ENCODE data around the gene ESRRG. TPM values are rescaled to one million over a fixed set of nuclear protein-coding genes. Genes with fewer than 3 reads are reported as not detected.

Gene ESRRG
- total RNA-seq, 1 donor from 2014 or later: not detected

DNA sequence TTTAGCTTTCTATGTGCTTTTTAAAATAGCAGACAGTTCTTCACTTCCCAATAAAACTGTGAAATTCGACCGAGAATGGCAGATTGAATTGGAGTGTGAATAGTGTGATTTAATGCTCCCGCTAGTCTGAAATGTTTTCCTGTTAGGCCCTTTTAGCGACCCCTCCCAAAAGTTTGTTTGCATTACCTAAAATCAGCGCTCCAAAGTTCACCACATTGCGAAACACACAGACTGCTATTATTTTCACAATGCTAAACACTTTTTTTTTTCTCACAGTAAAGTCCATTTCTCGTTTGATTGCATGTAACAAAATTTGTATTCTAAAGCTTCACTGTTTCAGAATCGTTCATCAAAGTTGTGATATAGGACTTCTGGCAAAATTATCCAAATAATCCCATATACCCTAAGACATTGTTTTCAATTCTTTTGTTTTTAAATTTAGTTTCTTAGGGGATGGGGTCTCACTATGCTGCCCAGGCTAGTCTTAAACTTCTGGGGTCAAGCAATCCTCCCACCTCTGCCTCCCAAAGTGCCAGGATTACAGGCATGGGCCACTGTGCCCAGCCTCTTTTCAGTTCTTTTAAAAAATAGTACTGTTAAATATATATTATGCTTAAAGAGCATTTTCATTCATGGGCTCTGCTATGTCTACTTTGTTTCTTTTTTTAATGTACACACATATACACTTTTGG is 223.5 kb downstream of the ESRRG start:
- DNase-seq (ENCODE audit: low spot score in 2 of 2): no peak
- Histone ChIP-seq H3K36me3 (no peaks in the 10 kb centered on the region), H3K4me1 (no peaks in the 10 kb centered on the region), H3K4me3 (no peak overlapping the region), H3K27ac (no peak overlapping the region), H3K9me3 (no peaks in the 10 kb centered on the region), H3K27me3 (no peaks in the 10 kb centered on the region)
- intact Hi-C loops (cut with DNase I): no loop called here
- TF ChIP-seq, protein P1, sequence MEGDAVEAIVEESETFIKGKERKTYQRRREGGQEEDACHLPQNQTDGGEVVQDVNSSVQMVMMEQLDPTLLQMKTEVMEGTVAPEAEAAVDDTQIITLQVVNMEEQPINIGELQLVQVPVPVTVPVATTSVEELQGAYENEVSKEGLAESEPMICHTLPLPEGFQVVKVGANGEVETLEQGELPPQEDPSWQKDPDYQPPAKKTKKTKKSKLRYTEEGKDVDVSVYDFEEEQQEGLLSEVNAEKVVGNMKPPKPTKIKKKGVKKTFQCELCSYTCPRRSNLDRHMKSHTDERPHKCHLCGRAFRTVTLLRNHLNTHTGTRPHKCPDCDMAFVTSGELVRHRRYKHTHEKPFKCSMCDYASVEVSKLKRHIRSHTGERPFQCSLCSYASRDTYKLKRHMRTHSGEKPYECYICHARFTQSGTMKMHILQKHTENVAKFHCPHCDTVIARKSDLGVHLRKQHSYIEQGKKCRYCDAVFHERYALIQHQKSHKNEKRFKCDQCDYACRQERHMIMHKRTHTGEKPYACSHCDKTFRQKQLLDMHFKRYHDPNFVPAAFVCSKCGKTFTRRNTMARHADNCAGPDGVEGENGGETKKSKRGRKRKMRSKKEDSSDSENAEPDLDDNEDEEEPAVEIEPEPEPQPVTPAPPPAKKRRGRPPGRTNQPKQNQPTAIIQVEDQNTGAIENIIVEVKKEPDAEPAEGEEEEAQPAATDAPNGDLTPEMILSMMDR (IDR thresholded peaks at IDR 0.05): no peak

DNA sequence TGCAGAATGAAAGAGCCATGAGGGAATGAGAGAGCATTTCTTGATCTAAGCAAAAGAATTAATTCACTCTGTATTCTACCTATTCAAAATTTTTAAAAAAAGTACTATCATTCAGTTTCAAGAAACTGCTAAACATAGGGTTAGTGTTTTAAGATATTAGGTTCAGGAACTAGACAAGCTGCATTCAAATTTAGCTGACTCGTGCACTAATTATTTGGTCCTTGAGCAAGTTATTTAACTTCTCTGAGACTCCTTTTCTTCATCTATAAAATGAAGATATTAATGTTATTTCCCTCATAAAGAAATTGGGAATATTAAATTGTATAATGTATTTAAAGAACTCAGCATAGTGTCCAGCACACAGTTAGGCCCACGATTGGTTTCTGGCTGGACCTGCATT is 225.0 kb downstream of the ESRRG start:
- intact Hi-C loops (cut with DNase I): no loop called here

DNA sequence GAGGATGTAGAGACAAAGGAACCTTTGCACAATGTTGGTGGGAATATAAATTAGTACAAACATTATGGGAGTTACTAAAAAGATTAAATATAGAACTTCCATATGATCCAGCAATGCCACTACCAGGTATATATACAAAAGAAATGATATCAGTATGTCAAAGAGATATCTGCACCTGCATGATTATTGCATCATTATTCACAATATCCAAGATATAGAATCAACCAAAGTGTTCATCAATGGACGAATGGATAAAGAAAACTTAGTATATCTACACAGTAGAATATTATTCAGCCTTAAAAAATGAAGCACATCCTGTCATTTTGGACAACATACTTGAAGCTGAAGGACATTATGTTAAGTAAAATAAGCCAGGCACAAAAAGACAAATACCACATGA is 238.2 kb downstream of the ESRRG start:
- intact Hi-C loops (cut with DNase I): no loop called here
- H3K27me3 ChIP-seq: no peaks in the 10 kb centered on the region
- TF ChIP-seq, protein P1 (IDR thresholded peaks at IDR 0.05): no peak
- H3K36me3 ChIP-seq: no peaks in the 10 kb centered on the region
- H3K4me3 ChIP-seq: no peak overlapping the region
- no peaks in the 10 kb centered on the region for H3K9me3 ChIP-seq
- no peak overlapping the region for H3K27ac ChIP-seq
- H3K4me1 ChIP-seq: no peaks in the 10 kb centered on the region
- no peak for DNase-seq (ENCODE audit: low spot score in 2 of 2)

More for the DNA sequence above, 225.0 kb downstream of the ESRRG start:
- Histone ChIP-seq H3K9me3 (no peaks in the 10 kb centered on the region), H3K4me3 (no peak overlapping the region), H3K4me1 (no peaks in the 10 kb centered on the region), H3K27ac (no peak overlapping the region), H3K36me3 (no peaks in the 10 kb centered on the region), H3K27me3 (no peaks in the 10 kb centered on the region)
- no peak for DNase-seq (ENCODE audit: low spot score in 2 of 2)
- TF ChIP-seq, protein P1 (IDR thresholded peaks at IDR 0.05): no peak

DNA sequence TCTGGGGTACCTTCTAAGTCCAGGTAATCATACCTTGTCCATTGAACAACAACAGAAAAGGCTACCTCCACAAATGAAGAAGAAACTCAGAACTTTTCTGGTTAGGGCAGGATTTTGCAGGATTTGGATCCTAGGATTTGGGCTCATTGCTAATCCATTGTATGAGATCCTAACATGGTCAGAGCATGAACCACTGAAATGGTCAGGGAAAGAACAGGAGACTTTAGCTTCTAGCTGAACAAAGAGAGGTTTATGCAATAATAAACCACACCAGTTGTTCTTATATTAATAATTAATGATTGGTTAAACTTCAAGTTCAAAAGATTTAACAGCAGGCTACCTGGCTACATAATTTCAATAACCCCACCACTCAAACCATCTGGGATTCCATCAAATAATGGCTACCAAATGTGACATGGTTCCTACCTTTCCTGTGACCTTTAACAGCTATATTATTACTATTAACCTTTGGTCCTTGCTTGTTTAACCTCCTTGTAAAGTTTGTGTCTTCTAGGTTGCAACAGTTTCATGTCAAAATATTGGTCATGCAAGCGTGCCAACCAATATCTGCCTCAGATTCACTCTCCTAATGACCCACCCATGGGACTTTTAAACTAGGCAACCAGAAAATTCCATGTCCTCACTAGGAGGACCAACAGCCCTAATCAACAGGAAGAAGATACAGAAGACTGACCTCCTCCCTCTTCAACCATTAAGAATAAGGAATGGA is 239.4 kb downstream of the ESRRG start:
- intact Hi-C loops (cut with DNase I): no loop called here
- no peak for DNase-seq (ENCODE audit: low spot score in 2 of 2)

DNA sequence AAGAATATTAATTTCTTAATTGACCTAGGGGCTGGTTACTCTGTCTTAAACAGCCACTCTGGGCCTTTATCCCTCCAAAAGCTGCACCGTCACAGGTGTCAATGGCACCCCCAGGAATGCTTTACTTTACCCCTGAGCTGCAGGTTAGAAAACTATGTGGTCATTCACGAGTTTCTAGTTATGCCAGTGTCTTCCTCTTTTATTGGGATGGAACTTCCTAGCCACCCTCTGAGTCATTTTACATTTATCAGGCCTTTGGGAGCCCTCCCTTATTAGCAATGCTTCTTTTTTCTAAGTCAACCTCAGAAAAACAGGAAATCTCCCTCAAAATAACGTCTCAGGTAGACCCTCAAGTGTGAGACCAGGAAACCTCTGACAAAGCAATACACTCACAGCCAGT is 240.6 kb downstream of the ESRRG start:
- intact Hi-C loops (cut with DNase I): no loop called here
- DNase-seq (ENCODE audit: low spot score in 2 of 2): no peak

More for the DNA sequence above, 239.4 kb downstream of the ESRRG start:
- no peaks in the 10 kb centered on the region for H3K27me3 ChIP-seq
- peaks cover 0 to 4% of the 10 kb centered on the region in 2 donors for H3K9me3 ChIP-seq
- H3K36me3 ChIP-seq: no peaks in the 10 kb centered on the region
- TF ChIP-seq, protein P1 (IDR thresholded peaks at IDR 0.05): no peak
- H3K4me3 ChIP-seq: no peak overlapping the region
- no peak overlapping the region for H3K27ac ChIP-seq
- H3K4me1 ChIP-seq: no peaks in the 10 kb centered on the region

More for the DNA sequence above, 240.6 kb downstream of the ESRRG start:
- peaks cover 0 to 4% of the 10 kb centered on the region in 2 donors for H3K9me3 ChIP-seq
- TF ChIP-seq, protein P1 (IDR thresholded peaks at IDR 0.05): no peak
- no peak overlapping the region for H3K4me3 ChIP-seq
- H3K36me3 ChIP-seq: no peaks in the 10 kb centered on the region
- no peaks in the 10 kb centered on the region for H3K4me1 ChIP-seq
- H3K27ac ChIP-seq: no peak overlapping the region
- no peaks in the 10 kb centered on the region for H3K27me3 ChIP-seq
